Parathyroid adenoma (tissue), 2 donors: Measurements from ENCODE around the gene ANK3.

ENCODE experiments used
- H2AFZ ChIP-seq: fragments of 300-600 bp; sonication (generic); one replicate; pipeline ENCODE4 v1.7.0; 2017; ENCODE audit warnings: antibody characterized with exemption, mild to moderate bottlenecking
- H3K27ac ChIP-seq: fragments of 300-600 bp; sonication (generic); one replicate; pipeline ENCODE4 v1.7.0; 2017
- H3K27me3 ChIP-seq: fragments of 300-600 bp; sonication (generic); one replicate; pipeline ENCODE4 v1.7.0; 2017; ENCODE audit warnings: low read length; ENCODE audit not compliant: control insufficient read depth, insufficient read depth
- H3K36me3 ChIP-seq: fragments of 300-600 bp; sonication (generic); one replicate; pipeline ENCODE4 v1.7.0; 2017; ENCODE audit warnings: low read length; ENCODE audit not compliant: control insufficient read depth, insufficient read depth
- H3K4me1 ChIP-seq: fragments of 300-600 bp; sonication (generic); one replicate; pipeline ENCODE4 v1.7.0; 2017; ENCODE audit warnings: control low read depth
- H3K4me2 ChIP-seq: fragments of 300-600 bp; sonication (generic); one replicate; pipeline ENCODE4 v1.7.0; 2017; ENCODE audit warnings: low read length
- H3K4me3 ChIP-seq: fragments of 300-600 bp; sonication (generic); one replicate; pipeline ENCODE4 v1.7.0; 2017; ENCODE audit warnings: low read depth, low read length
- H3K79me2 ChIP-seq: fragments of 300-600 bp; sonication (generic); one replicate; pipeline ENCODE4 v1.7.0; 2017; ENCODE audit warnings: control low read depth
- H3K9ac ChIP-seq: fragments of 300-600 bp; sonication (generic); one replicate; pipeline ENCODE4 v1.7.0; 2017; ENCODE audit warnings: mild to moderate bottlenecking
- H3K9me3 ChIP-seq: fragments of 300-600 bp; sonication (generic); one replicate; pipeline ENCODE4 v1.7.0; 2017; ENCODE audit warnings: low read length; ENCODE audit not compliant: control insufficient read depth
- TF ChIP-seq, protein P1 (sequence below): fragments of 300-600 bp; sonication (generic); IDR thresholded peaks from one replicate; pipeline ENCODE4 v1.7.0; 2017; ENCODE audit warnings: antibody characterized with exemption, mild to moderate bottlenecking
- donor health status: primary hyperparathyroidism.

The ANK3 gene

DNA sequence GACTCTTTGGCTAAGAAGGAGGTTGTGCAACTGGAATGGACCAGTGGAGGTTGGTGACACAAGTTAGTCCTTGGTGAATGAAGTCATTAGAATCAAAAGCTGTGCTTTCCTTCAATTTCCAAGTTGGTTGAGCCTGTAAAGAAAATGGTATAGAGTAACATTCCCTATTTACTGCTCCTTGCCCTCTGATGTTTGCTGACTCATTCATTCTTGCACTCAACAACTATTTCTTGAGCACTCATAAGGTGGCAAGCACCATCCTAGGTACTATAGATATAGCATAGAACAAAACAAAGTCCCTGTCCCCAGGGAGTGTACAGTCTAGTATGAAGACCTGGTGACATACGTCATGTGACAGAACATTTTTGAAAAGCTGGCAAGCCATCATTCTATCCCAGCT is 364.4 kb downstream of the ANK3 start:
- Histone ChIP-seq H3K27ac (no peak overlapping the region), H3K36me3 (no peaks in the 10 kb centered on the region), H3K27me3 (no peaks in the 10 kb centered on the region), H3K9me3 (no peaks in the 10 kb centered on the region), H3K4me1 (no peaks in the 10 kb centered on the region), H3K4me3 (no peak overlapping the region), H3K9ac (no peak overlapping the region), H3K4me2 (no peak overlapping the region), H3K79me2 (no peaks in the 10 kb centered on the region), H2AFZ (no peak overlapping the region)
- TF ChIP-seq, protein P1, sequence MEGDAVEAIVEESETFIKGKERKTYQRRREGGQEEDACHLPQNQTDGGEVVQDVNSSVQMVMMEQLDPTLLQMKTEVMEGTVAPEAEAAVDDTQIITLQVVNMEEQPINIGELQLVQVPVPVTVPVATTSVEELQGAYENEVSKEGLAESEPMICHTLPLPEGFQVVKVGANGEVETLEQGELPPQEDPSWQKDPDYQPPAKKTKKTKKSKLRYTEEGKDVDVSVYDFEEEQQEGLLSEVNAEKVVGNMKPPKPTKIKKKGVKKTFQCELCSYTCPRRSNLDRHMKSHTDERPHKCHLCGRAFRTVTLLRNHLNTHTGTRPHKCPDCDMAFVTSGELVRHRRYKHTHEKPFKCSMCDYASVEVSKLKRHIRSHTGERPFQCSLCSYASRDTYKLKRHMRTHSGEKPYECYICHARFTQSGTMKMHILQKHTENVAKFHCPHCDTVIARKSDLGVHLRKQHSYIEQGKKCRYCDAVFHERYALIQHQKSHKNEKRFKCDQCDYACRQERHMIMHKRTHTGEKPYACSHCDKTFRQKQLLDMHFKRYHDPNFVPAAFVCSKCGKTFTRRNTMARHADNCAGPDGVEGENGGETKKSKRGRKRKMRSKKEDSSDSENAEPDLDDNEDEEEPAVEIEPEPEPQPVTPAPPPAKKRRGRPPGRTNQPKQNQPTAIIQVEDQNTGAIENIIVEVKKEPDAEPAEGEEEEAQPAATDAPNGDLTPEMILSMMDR, result no peak

DNA sequence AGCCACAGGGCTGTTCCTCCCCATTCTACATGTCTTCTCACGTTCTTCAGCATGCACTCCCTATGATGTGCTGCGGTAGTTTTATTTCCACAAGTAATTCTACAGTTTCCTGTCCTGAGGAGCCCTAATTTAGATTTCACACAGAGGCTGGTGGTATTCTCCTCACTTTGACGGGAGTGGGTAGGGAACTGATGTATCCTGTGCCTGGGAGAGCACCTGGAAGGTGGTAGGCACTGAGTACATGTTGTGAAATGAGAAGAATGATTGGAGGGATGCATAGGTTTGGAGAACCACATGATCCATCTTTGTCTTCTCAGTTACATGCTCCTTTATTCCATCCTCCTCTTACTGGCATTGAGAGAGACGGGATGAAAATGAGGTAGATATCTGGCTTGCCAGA is 365.2 kb downstream of the ANK3 start:
- Histone ChIP-seq H3K4me2 (no peak overlapping the region), H2AFZ (no peak overlapping the region), H3K27ac (no peak overlapping the region), H3K9ac (no peak overlapping the region), H3K36me3 (no peaks in the 10 kb centered on the region), H3K4me3 (no peak overlapping the region), H3K27me3 (no peaks in the 10 kb centered on the region), H3K9me3 (no peaks in the 10 kb centered on the region), H3K4me1 (no peaks in the 10 kb centered on the region), H3K79me2 (no peaks in the 10 kb centered on the region)
- TF ChIP-seq, protein P1, result no peak

- Histone ChIP-seq H3K9ac (no peak overlapping the region), H3K9me3 (no peaks in the 10 kb centered on the region), H2AFZ (no peak overlapping the region), H3K4me2 (no peak overlapping the region), H3K27me3 (no peaks in the 10 kb centered on the region), H3K4me1 (no peaks in the 10 kb centered on the region), H3K36me3 (no peaks in the 10 kb centered on the region), H3K4me3 (no peak overlapping the region), H3K79me2 (no peaks in the 10 kb centered on the region), H3K27ac (no peak overlapping the region)
- TF ChIP-seq, protein P1, result no peak
These were observed 366.4 kb downstream of the ANK3 start for GRCh38 chr10:60023155-60023877.

GRCh38 chr10:60021361-60021760 is 368.3 kb downstream of the ANK3 start:
- no peaks in the 10 kb centered on the region for H3K79me2 ChIP-seq
- no peaks in the 10 kb centered on the region for H3K36me3 ChIP-seq
- no peaks in the 10 kb centered on the region for H3K9me3 ChIP-seq

More at GRCh38 chr10:60021361-60021760, 368.3 kb downstream of the ANK3 start:
- Histone ChIP-seq H3K4me3 (no peak overlapping the region), H3K4me1 (no peaks in the 10 kb centered on the region), H3K27me3 (no peaks in the 10 kb centered on the region), H3K4me2 (no peak overlapping the region), H2AFZ (no peak overlapping the region), H3K27ac (no peak overlapping the region), H3K9ac (no peak overlapping the region)
- TF ChIP-seq, protein P1, result no peak
